NCI-H146 (cell line): ENCODE data around the gene SSR3.
A peak's percentile ranks its signal among the peaks of the same experiment; 100 is the strongest.
"Not testable (repeated sequence)": the region's sequence is repeated elsewhere in the genome, so short reads cannot be mapped to it uniquely, and the experiment has no call there.

Experiments used
- DNase-seq: peaks from one replicate; lab custom pipeline; 2025; lab: John Stamatoyannopoulos, UW

SSR3 gene

DNA sequence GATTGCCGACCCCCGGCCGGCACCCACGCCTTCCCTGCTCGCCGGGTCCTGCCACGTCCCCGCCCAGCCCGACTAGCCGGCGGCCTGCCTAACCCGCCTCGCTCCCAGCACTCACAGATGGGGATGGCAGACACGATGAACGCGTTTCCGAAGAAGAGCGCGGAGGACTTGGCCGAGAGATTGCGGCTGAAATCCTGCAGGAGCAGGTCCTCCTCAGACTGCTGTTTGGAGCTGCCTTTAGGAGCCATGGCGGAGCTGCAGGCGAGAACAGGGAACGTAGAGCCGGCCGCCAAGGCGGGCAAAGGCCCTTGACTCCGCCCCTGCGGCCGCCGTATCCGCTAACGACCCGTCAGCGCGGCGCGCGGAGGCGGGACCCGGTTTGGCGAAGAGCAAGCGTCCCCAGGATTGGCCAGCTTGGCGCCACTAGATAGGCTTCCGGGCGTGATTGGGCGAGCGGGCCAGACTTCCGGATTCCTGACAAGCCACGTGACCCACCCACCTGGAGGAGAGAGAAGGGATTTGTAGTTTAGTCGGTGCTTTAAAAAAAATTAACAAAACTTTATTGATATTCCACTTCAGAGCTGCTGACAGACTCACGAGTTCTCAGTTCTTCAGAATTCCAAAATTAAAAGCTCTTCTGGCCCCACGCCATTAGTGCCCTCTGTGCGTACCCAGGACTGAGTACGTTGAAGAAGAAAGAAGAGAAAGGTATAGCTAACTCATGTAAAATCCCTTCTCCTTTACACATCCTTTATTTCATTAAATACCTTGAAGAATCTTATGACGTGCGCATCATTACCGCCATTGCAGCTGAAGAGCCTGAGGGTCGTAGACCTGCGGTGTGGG is at the start of gene SSR3:
Gene SSR3, minus strand, starts transcription at position 276 of the 846 bp plus-strand sequence. Its CDS starts 28 bp downstream, at position 248.
- DNase-seq = peak; percentile 100

GRCh38 chr3:156604064-156604641 is 49.2 kb upstream of the SSR3 start:
- DNase-seq = no peak

GRCh38 chr3:156603379-156604017 is 48.6 kb upstream of the SSR3 start:
- no peak for DNase-seq

DNA sequence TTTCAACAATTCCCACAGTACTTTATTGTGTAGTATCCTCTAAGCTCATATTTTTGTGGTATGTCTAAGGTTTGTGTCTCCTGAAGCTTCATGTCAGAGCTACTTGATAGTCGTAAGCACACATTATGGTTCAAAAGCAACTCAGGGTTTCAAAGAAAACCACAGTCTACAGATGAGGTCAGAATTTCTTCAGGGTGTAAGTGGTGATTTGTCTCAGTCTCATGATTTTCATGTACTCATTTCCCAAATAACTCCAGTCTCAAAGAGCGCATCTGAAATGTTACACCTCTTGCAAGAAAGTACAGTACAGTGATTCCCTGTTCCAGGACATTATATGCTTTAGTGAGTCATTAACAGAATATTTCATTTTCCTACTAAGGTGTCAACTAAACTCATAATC is 47.5 kb upstream of the SSR3 start:
- DNase-seq = no peak

DNA sequence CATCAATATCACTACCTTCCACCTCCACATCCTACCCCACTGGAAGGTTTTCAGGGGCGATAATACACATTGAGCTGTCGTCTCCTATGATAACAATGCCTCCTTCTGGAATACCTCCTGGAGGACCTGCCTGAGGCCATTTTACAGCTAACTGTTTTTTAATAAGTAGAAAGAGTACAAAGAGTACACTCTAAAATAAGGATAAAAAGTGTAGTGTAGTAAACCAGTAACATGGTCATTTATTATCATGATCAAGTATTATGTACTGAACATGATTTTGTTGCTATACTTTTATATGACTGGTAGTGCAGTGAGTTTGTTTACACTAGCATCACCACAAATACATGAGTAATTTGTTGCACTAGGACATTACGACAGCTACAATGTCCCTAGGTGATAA is 46.6 kb upstream of the SSR3 start:
- DNase-seq = peak; percentile 22

DNA sequence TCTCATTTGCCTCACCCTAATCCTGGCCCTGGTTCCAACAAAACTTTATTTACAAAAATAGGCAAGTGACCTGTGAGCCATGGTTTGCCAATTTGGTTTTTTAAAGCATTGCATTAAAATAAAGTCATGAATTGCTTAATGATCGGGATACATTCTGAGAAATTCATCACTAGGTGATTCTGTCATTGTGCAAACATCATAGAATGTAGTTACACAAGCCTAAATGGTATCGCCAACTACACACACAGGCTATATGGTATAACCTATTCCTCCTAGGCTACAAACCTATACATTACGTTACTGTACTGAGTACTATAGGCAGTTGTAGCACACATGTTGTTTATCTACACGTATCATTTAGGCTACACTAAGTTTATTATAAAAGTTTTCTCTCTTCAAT is 45.9 kb upstream of the SSR3 start:
- DNase-seq = no peak

- no peak for DNase-seq
These were observed 44.4 kb upstream of the SSR3 start for GRCh38 chr3:156599089-156599874.

- DNase-seq = no peak
These were observed 43.5 kb upstream of the SSR3 start for GRCh38 chr3:156598413-156598812.

DNA sequence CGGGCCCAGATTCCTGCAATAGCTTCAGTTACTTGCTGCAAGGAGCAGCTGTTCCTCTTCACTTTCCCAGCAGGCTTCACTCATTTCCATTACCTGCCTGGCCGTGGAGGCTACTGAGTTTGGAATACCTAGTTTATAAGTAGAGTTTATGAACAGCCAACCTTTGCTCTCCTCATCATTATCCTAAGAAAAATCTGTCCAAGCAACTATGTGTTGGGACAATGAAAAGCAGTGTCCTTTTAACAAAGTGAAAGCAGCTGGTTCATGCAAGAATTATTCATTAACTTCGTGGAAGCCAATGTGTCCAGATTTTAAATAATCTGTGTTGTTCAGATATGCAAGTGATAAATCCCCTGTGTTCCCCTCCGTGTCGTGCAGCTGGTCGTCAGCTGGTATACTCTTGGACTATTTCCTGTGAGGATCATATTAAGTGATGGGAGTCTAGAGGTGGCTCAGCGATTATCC is 39.3 kb upstream of the SSR3 start:
- peak; percentile 42 for DNase-seq

DNA sequence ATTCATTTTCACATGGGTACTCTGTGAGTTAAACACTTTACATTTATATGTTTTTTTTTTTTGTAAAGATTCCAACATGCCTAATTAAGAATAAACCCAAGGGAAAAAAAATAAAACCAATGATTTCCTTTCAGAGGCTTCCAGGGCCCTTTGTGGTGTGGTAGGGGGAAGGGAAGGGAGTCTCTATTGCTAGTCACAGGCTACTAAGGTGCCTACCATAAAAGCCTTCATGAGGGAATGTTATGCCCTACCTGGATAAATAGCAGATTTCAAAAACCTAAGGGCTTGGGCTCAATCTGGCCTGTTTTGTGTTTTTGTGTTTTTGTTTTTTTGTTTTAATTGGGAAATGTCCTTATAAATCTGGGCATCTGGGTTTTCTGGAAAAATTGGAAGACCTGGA is 38.9 kb upstream of the SSR3 start:
- DNase-seq = peak; percentile 35

DNA sequence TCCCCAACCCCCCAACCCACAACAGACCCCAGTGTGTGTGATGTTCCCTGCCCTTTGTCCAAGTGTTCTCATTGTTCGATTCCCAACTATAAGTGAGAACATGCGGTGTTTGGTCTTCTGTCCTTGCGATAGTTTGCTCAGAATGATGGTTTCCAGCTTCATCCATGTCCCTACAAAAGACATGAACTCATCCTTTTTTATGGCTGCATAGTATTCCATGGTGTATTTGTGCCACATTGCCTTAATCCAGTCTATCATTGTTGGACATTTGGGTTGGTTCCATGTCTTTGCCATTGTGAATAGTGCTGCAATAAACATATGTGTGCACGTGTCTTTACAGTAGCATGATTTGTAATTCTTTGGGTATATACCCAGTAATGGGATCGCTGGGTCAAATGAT is 34.9 kb upstream of the SSR3 start:
- not testable (repeated sequence) for DNase-seq

DNA sequence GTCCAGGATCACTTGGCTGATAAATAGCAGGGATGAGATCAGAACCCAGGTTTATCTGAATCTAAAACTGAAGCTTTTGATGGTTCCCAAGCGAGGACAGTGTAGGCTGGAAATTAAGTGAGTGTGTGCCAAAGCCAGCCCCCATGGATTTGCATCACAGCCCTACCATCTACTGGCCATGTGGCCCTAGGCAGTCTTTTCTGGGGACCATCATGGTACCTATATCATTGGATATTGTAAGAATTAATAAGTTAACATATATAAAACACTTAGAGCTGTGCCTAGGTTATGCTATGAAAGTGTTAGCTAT is 32.8 kb upstream of the SSR3 start:
- no peak for DNase-seq

DNA sequence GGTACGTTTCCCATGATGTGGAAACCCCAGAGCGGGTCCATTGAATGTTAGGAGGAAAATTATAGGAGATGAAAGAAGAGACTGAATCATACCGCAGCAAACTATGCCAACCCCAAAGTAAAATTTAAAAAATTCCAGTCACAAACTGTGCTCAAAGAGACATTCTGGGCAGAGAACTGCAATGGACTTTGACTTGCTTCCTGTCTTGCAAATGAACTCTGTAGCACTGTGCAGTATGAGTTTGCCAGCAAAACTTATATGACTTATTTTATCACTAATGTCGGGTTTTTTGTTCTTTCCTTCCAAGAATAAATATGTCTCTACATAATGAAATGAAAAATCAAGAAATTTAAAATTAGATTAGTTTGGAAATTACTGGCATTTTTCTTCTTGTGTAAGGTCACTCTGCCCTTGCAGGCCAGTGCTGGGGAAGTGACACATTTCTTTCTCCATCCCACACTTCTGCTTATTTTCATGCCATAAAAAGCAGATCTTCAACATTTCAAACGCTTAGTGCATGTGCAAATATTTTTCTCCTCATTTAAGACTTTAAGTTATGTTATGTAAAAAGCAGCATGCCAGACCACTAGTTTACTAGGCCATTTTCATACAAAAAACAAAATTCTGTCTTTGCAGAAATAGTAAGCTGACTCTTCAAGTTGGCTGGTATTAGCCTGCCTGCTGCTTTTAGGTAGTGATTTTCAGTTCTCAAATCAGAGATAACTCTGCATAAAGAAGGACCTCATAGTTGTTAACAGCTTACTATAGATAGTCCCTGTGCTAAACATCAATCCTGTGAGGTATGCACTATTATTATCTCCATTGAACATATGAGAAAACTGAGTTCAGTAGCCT is 32.2 kb upstream of the SSR3 start:
- no peak for DNase-seq

DNA sequence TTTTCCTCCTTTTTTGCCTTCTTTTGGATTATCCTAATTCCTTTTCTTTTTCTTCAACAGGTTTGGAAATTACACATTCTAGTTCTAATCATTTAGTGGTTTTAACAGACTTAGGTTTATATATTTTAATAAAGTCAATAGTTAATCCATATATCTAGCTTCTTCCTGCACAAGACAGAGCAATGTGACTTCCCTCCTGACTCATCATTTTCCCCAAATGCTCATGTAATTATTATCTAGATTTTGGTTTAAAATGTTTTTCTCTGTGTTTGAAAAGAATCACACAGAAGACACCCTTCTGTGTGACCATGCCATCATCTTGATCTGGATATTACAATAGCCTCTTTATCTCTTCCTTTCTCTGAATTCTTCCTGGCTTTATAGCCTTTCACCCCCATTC is 28.6 kb upstream of the SSR3 start:
- DNase-seq = no peak

GRCh38 chr3:156582532-156583183 is 27.7 kb upstream of the SSR3 start:
- DNase-seq = no peak

GRCh38 chr3:156581954-156582353 is 27.0 kb upstream of the SSR3 start:
- DNase-seq = no peak

DNA sequence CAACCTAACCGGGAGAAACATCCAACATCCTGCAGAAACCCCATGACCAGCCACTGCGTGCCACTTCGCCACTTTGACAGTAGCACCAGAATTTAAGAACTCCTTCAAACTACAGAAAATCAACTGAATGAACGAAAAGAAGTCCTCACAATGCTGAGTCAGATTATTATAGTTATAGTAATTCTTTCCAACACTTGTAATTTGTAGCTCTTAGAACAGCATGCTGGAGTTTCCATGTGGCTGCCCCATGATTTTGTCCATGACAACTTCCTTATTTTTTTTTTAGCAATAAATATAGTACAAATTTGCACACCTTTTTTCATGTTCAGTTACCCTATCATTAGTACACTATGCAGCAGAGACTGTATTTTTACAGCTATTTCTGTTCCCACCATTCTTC is 26.1 kb upstream of the SSR3 start:
- no peak for DNase-seq

DNA sequence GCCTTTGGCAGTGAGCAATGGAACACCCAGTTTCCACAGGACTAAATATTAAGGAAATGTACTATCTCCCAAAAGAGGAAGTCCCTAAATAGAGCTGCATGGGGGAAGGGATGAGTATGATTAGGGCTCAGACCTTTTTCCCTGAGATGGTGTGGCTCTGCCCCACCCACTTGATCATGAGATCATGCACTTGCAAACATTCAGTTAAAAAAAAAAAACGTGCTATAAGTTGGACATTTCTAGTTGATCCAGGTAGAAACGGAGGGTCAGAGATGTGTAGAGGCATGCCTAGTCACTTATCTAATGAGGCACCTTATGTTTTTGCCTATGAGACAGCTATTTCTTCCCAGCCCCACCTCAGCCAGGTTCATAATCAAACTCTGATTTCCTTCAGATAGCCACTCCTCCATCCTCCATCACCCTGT is 24.5 kb upstream of the SSR3 start:
- no peak for DNase-seq

GRCh38 chr3:156577736-156578135 is 22.8 kb upstream of the SSR3 start:
- no peak for DNase-seq

DNA sequence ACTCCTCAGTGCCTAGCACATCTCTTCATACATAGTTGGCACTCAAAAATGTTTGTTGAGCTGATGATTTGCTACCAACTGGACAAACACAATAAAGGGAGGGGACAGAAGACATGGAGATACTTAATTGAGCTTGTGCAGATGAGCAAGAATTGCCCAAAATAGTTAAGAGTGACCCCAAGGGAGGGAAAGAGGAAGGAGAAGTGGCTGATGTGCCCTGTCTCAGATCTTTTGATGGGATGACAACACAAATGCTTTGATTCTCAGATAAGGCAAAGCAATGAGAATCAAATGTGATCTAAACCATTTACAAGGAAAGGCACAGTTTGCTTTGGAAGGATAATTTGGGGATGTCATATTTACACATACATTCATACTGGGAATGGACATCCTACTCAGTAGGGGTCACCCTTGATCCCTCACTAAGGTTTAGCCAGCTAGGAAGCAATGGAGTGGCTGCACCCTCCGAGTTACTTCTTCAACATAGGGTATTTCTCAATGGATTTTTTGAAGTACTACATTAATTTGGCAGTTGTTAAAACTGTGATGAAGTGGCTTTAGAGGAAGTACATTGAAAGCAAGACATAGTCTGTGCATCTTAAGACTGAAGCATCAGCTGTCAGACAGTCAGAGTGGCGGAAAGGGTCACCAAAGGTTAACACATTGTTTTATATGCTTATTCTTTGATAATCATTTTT is 21.9 kb upstream of the SSR3 start:
- DNase-seq = no peak
